Measurements from ENCODE around the gene PYURF.

Gene PYURF

DNA sequence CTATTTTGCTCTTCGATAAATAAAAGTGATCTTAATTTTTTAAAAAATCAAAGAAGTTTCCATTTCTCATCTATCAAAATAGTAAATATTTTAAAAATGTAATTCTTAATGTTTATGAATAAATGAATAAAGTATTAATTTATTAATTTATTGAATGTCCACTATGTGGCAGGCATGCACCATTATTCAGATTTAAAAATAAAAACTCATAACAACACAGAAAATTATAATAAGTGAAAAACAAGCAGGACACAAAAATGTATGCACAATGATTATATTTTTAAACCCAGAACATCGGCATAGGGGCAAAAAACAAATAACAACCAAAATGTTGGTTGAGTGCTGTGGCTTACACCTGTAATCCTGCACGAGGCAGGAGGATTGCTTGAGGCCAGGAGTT is 5.3 kb upstream of the PYURF start:
- Histone ChIP-seq H3K9ac (ENCODE audit: low read length) (no peak overlapping the region), H3K27ac (ENCODE audit: low read depth, low read length) (no peak overlapping the region), H3K36me3 (ENCODE audit: insufficient read depth, low read length) (no peaks in the 10 kb centered on the region), H3K4me3 (ENCODE audit: low read depth in 1 of 2, low read length in 2 of 2) (no peak overlapping the region), H3K27me3 (ENCODE audit: control insufficient read depth in 1 of 2, insufficient read depth in 2 of 2, low read length in 2 of 2) (no peaks in the 10 kb centered on the region), H3K9me3 (ENCODE audit: low read length) (no peaks in the 10 kb centered on the region), H3K4me1 (ENCODE audit: insufficient read depth, low read length) (peaks cover 13% of the 10 kb centered on the region)

DNA sequence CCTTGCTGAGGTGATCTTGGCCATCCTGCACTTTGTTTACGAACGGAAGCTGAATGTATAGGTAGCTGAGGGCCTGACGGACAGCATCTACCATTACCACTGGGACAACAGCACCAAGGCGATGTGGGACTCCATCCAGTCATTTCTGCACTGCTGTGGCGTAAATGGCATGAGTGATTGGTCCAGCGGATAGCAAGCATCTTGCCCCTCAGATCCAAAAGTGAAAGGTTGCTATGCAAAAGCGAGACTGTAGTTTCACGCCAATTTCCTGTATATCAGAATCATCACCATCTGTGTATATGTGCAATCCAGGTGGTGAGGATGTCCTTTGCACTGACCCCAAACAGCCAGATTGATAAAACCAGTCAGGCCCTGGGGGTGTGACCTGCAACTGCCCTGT is 4.2 kb upstream of the PYURF start:
- no peak overlapping the region for H3K4me3 ChIP-seq (ENCODE audit: low read depth in 1 of 2, low read length in 2 of 2)
- no peak overlapping the region for H3K9ac ChIP-seq (ENCODE audit: low read length)
- no peaks in the 10 kb centered on the region for H3K36me3 ChIP-seq (ENCODE audit: insufficient read depth, low read length)
- no peaks in the 10 kb centered on the region for H3K27me3 ChIP-seq (ENCODE audit: control insufficient read depth in 1 of 2, insufficient read depth in 2 of 2, low read length in 2 of 2)
- H3K4me1 ChIP-seq (ENCODE audit: insufficient read depth, low read length): peaks cover 13% of the 10 kb centered on the region
- no peak overlapping the region for H3K27ac ChIP-seq (ENCODE audit: low read depth, low read length)
- no peaks in the 10 kb centered on the region for H3K9me3 ChIP-seq (ENCODE audit: low read length)

DNA sequence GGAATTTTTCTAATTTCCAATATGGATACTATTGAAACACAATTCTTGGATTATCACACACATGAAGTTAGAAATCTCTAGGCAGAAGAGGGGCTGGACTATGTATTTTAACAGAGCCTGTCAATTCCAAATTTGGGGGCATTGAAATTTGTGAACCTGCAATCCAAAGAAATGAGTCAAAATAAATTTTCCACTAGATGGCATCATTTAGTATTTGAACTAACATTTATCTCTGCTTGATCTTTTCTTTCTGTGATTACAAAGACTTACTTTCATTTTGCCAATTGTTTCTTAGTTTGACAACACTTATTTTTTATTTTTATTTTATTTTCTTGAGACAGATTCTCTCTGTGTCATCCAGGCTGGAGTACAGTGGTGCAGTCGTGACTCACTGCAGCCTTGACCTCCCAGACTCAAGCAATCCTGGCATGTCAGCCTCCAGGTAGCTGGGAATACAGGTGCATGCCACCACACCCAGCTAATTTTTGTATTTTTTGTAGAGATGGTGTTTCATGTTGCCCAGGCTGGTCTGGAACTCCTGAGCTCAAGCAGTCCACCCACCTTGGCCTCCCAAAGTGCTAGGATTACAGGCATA is 2.7 kb upstream of the PYURF start:
- H3K27ac ChIP-seq (ENCODE audit: low read depth, low read length): no peak overlapping the region
- no peak overlapping the region for H3K9ac ChIP-seq (ENCODE audit: low read length)
- H3K4me3 ChIP-seq (ENCODE audit: low read depth in 1 of 2, low read length in 2 of 2): no peak overlapping the region
- no peaks in the 10 kb centered on the region for H3K9me3 ChIP-seq (ENCODE audit: low read length)
- H3K36me3 ChIP-seq (ENCODE audit: insufficient read depth, low read length): peaks cover 5% of the 10 kb centered on the region
- H3K4me1 ChIP-seq (ENCODE audit: insufficient read depth, low read length): peaks cover 25% of the 10 kb centered on the region
- no peaks in the 10 kb centered on the region for H3K27me3 ChIP-seq (ENCODE audit: control insufficient read depth in 1 of 2, insufficient read depth in 2 of 2, low read length in 2 of 2)

DNA sequence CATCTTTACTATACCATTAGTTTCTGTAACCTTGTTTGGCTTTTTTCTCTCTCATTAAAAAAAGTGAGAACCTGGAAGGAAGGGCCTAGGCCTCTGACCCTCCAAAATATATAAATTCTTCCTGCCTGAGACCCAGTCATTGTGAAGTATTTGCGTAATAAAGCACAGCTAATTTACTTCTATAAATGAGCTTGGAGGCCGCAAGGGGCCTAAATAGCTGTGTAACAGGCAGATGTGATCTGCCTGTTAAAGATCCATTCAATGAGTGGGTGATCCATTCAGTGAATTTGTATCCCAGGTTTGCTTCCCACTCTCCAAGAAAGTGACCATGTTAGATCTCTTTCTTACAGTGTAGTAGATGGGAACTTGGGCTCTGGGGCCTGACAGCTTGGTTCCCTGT is 595 bp upstream of the PYURF start:
- Histone ChIP-seq H3K27ac (ENCODE audit: low read depth, low read length) (peak overlapping the region; percentile 88), H3K9ac (ENCODE audit: low read length) (peak overlapping the region; percentile 94), H3K9me3 (ENCODE audit: low read length) (no peaks in the 10 kb centered on the region), H3K36me3 (ENCODE audit: insufficient read depth, low read length) (peaks cover 9% of the 10 kb centered on the region), H3K4me3 (ENCODE audit: low read depth in 1 of 2, low read length in 2 of 2) (peak overlapping the region; percentile 72 to 87), H3K4me1 (ENCODE audit: insufficient read depth, low read length) (peaks cover 26% of the 10 kb centered on the region), H3K27me3 (ENCODE audit: control insufficient read depth in 1 of 2, insufficient read depth in 2 of 2, low read length in 2 of 2) (no peaks in the 10 kb centered on the region)

DNA sequence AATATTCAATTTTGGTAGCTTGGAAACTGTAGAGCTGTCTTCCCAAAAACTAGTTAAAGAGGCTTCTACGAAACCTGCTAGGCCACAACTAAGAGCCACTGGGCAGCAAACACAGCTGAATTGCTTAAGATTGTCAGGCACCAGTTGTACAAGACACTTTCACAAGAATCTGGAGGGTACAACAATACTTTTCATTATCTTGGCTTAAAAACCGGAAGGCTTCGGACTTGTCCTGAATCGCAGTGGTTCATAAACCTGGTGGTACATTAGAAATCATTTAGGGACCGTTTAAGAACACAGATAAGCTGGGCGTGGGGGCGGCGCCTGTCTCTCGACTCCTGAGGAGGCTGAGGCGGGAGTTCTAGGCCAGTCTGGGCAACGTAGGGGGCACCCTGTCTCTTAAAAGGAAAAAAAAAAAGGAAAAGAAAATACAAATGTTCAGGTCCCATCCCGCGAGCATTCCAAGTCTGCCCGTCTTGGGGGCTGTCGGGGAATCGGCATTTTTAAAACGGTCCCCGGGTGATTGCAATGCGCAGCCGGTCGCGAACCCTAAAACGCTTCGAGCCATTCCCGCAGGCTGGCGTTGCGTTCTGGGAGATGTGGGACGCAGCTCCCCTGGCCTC is 763 bp downstream of the PYURF start:
- H3K4me3 ChIP-seq (ENCODE audit: low read depth in 1 of 2, low read length in 2 of 2): peak overlapping the region; percentile 72 to 87
- H3K27ac ChIP-seq (ENCODE audit: low read depth, low read length): peak overlapping the region; percentile 88
- no peaks in the 10 kb centered on the region for H3K27me3 ChIP-seq (ENCODE audit: control insufficient read depth in 1 of 2, insufficient read depth in 2 of 2, low read length in 2 of 2)
- peak overlapping the region; percentile 92 for H3K9ac ChIP-seq (ENCODE audit: low read length)
- H3K9me3 ChIP-seq (ENCODE audit: low read length): no peaks in the 10 kb centered on the region
- H3K4me1 ChIP-seq (ENCODE audit: insufficient read depth, low read length): peaks cover 32% of the 10 kb centered on the region
- peaks cover 9% of the 10 kb centered on the region for H3K36me3 ChIP-seq (ENCODE audit: insufficient read depth, low read length)

DNA sequence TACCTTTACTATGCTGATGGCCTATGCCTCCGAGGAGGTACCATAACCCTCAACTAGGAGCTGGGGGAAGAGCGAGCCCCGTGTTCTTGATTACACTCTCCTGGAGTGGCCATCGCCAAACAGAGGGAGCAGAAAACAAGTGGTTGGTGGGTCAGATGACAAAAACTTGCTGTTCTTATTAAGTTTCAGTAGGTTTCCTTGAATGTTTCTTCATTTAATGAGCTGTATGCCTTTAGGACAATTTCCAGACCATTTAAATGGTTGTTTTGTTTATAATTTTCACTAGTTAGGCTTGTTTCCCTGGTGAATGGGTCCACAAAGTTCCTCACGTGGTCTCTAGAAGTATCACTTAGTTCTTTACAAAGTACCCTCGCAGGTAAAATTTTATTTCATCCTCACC is 4.7 kb downstream of the PYURF start:
- Histone ChIP-seq H3K4me1 (ENCODE audit: insufficient read depth, low read length) (peaks cover 18% of the 10 kb centered on the region), H3K9me3 (ENCODE audit: low read length) (no peaks in the 10 kb centered on the region), H3K27ac (ENCODE audit: low read depth, low read length) (no peak overlapping the region)

DNA sequence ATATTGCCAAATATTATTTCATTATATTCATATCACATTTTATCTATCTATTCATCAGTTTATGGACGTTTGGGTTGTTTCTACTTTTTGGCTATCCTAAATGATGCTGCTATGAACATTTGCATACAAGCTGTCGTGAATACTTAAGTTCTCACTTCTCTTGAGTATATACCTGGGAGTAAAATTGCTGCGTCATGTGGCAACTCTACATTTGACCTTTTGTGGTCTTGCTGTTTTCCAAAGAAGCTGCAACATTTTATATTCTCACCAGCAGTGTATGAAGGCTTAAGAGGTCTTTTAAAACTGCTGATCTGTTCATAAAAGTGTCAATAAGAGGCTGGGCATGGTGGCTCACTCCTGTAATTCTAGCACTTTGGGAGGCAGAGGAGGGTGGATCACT is 5.8 kb downstream of the PYURF start:
- Histone ChIP-seq H3K4me1 (ENCODE audit: insufficient read depth, low read length) (peaks cover 18% of the 10 kb centered on the region), H3K9me3 (ENCODE audit: low read length) (no peaks in the 10 kb centered on the region), H3K27me3 (ENCODE audit: control insufficient read depth in 1 of 2, insufficient read depth in 2 of 2, low read length in 2 of 2) (no peaks in the 10 kb centered on the region), H3K36me3 (ENCODE audit: insufficient read depth, low read length) (peaks cover 9% of the 10 kb centered on the region), H3K9ac (ENCODE audit: low read length) (no peak overlapping the region), H3K4me3 (ENCODE audit: low read depth in 1 of 2, low read length in 2 of 2) (no peak overlapping the region), H3K27ac (ENCODE audit: low read depth, low read length) (no peak overlapping the region)

More for the DNA sequence above, 4.7 kb downstream of the PYURF start:
- no peak overlapping the region for H3K9ac ChIP-seq (ENCODE audit: low read length)
- H3K4me3 ChIP-seq (ENCODE audit: low read depth in 1 of 2, low read length in 2 of 2): no peak overlapping the region
- peaks cover 9% of the 10 kb centered on the region for H3K36me3 ChIP-seq (ENCODE audit: insufficient read depth, low read length)
- H3K27me3 ChIP-seq (ENCODE audit: control insufficient read depth in 1 of 2, insufficient read depth in 2 of 2, low read length in 2 of 2): no peaks in the 10 kb centered on the region

DNA sequence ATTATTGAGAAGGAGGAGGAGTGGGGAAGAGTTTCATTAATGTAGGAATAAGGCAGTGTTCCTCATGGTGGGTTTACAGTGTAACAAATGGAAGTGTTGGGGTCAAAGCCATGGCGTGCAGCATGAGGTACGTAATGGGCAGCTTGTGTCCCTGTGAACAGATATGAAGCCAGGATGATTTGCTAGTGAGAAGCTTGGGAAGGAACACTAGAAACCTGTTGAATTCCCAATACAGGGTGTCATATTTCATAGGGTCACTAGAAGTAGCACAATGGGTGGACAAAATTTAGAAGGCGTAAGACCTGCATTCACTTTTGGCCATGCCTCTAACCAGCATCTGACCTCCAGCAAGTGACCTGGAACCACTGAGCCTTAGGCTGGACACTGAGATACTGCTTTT is 6.8 kb downstream of the PYURF start:
- Histone ChIP-seq H3K4me1 (ENCODE audit: insufficient read depth, low read length) (peaks cover 8% of the 10 kb centered on the region), H3K27me3 (ENCODE audit: control insufficient read depth in 1 of 2, insufficient read depth in 2 of 2, low read length in 2 of 2) (no peaks in the 10 kb centered on the region), H3K9ac (ENCODE audit: low read length) (no peak overlapping the region), H3K4me3 (ENCODE audit: low read depth in 1 of 2, low read length in 2 of 2) (no peak overlapping the region), H3K9me3 (ENCODE audit: low read length) (no peaks in the 10 kb centered on the region), H3K36me3 (ENCODE audit: insufficient read depth, low read length) (peaks cover 8% of the 10 kb centered on the region), H3K27ac (ENCODE audit: low read depth, low read length) (no peak overlapping the region)

DNA sequence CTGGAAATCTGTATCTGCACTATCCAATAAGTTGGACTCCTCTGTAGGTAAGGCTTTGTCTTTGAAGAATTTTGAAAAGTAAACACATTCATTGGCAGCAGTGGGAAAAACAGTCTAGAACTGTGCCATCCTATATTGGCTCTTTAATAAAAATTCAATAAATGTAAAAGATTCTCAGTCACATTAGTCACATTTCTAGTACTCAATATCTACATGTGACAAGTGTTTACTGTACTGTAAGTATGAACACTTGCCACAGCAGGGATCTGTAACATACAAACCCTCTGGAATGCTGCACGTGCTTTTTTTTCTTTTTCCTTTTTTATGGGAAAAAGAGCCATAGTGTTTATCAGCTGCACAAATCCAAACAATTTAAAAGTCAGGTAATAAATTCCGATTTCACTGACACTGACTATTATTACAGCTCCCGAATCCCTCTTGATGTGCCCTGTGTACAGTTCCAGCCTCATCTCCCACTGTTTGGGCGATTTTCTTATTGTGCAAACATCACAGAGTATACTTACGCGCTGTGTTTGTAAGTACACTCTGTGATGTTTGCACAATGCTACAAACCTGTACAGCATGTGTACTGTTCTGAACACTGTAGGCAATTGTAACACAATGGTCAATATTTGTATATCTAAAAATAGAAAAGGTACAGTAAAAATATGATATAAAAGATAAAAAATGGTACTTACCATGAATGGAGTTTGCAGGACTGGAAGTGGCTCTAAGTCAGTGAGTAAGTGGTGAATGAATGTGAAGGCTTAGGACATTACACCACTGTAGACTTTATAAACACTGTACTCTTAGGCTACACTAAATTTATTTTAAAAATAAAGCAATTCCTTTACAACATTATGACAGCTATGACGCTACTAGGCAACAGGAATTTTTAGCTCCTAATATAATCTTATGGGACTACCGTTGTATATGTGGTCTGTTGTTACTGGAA is 8.7 kb downstream of the PYURF start:
- no peaks in the 10 kb centered on the region for H3K27me3 ChIP-seq (ENCODE audit: control insufficient read depth in 1 of 2, insufficient read depth in 2 of 2, low read length in 2 of 2)
- no peak overlapping the region for H3K9ac ChIP-seq (ENCODE audit: low read length)
- no peak overlapping the region for H3K27ac ChIP-seq (ENCODE audit: low read depth, low read length)
- H3K36me3 ChIP-seq (ENCODE audit: insufficient read depth, low read length): no peaks in the 10 kb centered on the region
- H3K9me3 ChIP-seq (ENCODE audit: low read length): no peaks in the 10 kb centered on the region
- no peak overlapping the region for H3K4me3 ChIP-seq (ENCODE audit: low read depth in 1 of 2, low read length in 2 of 2)
- H3K4me1 ChIP-seq (ENCODE audit: insufficient read depth, low read length): peaks cover 7% of the 10 kb centered on the region

DNA sequence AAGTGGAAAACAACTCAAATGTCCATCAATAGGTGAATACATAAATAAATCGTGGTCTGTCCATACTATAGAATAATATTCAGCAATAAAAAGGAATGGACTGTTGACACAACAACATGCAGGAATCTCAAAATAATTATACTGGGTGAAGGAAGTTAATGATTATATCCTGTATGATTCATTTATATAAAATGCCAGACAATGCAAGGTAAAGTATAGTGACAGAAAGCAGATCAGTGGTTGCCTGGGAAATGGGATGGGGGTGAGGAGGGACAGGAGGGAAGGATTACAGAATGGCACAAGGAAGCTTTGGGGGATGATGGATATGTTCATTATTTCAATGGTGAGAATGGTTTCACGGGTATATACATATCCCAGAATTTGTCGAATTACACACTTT is 12.3 kb downstream of the PYURF start:
- Histone ChIP-seq H3K4me1 (ENCODE audit: insufficient read depth, low read length) (no peaks in the 10 kb centered on the region), H3K27me3 (ENCODE audit: control insufficient read depth in 1 of 2, insufficient read depth in 2 of 2, low read length in 2 of 2) (no peaks in the 10 kb centered on the region), H3K9ac (ENCODE audit: low read length) (no peak overlapping the region), H3K9me3 (ENCODE audit: low read length) (no peaks in the 10 kb centered on the region), H3K4me3 (ENCODE audit: low read depth in 1 of 2, low read length in 2 of 2) (no peak overlapping the region), H3K27ac (ENCODE audit: low read depth, low read length) (no peak overlapping the region), H3K36me3 (ENCODE audit: insufficient read depth, low read length) (no peaks in the 10 kb centered on the region)

DNA sequence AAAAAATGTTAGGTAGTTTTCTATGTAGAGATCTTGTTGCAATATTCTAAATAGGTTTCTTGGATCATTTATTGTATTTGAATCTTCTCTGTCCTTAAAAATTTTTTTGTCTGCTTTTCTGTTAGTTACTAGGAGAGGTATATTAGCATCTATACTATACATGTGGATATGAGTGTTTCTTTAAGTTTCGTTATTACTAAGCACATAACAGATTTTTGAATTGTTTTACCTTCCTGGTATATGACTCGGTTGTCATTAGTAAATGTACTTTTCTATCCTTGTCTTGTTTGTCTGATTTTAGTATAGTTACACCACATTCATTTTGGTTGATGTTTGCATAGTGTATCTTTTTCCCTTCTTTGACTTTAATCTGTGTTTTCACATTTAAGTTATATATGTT is 20.2 kb downstream of the PYURF start:
- H3K27ac ChIP-seq (ENCODE audit: low read depth, low read length): no peak overlapping the region

More for the DNA sequence above, 20.2 kb downstream of the PYURF start:
- Histone ChIP-seq H3K4me1 (ENCODE audit: insufficient read depth, low read length) (no peaks in the 10 kb centered on the region), H3K9ac (ENCODE audit: low read length) (no peak overlapping the region), H3K9me3 (ENCODE audit: low read length) (no peaks in the 10 kb centered on the region), H3K4me3 (ENCODE audit: low read depth in 1 of 2, low read length in 2 of 2) (no peak overlapping the region), H3K36me3 (ENCODE audit: insufficient read depth, low read length) (peaks cover 9% of the 10 kb centered on the region), H3K27me3 (ENCODE audit: control insufficient read depth in 1 of 2, insufficient read depth in 2 of 2, low read length in 2 of 2) (no peaks in the 10 kb centered on the region)

All from muscle layer of colon (tissue), 2 donors.